ENCODE data around the gene SLC6A19.

GRCh38 chr5:1273745-1274144 is 72.3 kb downstream of the SLC6A19 start:
- TF ChIP-seq POLR2A (IDR thresholded peaks at IDR 0.05): no peak
- TF ChIP-seq CTCF (IDR thresholded peaks at IDR 0.05): no peak
- no peak for TF ChIP-seq POLR2AphosphoS5 (IDR thresholded peaks at IDR 0.05)
